ENCODE data around the gene CCP110.

The CCP110 gene

GRCh38 chr16:19601083-19601976, 77.6 kb downstream of the CCP110 start:
- no peak for DNase-seq

All from T1000 (cell line).